GM19452 (cell line): ENCODE measurements around the gene AHCYL2.
A peak's percentile ranks its signal among the peaks of the same experiment; 100 is the strongest.
"Not testable (repeated sequence)": the region's sequence is repeated elsewhere in the genome, so short reads cannot be mapped to it uniquely, and the experiment has no call there.

Experiments
- ATAC-seq: cut with Tn5 transposase; IDR thresholded peaks from one replicate; pipeline ENCODE4 v1.9.1; 2021; ENCODE audit not compliant: unreplicated experiment

AHCYL2 gene

DNA sequence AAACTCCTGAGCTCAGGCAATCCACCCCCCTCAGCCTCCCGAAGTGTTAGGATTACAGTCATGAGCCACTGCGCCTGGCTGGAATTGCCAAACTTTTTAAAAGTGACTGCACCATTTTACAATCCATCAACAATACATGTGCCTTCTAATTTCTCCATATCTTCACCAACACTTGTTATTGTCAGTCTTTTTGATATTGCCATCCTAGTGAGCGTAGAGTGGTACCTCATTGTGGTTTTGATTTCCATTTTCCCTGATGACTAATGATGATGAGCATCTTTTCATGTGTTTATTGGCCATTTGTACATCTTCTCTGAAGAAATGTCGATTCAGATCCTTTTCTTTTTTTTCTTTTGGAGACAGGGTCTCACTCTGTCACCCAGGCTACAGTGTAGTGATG lies 187.7 kb downstream of the AHCYL2 start:
- ATAC-seq = no peak

DNA sequence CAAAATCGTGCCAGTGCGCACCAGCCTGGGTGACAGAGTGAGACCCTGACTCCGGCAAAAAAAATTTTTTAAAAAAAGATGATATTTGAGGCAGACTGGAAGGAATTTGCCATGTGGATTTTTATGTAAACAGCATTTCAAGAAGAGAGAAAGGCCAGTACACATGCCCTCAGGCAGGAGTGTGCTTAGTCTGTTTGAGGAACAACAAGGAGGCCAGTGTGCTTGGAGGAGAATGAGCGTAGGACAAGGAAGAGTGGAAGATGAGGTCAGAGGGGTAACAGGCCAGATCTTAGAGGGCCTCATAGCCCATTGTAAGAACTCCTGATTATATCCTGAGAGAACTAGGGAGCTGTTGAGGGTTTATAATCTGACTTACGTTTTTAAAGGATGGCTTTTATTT lies 192.2 kb downstream of the AHCYL2 start:
- no peak for ATAC-seq

DNA sequence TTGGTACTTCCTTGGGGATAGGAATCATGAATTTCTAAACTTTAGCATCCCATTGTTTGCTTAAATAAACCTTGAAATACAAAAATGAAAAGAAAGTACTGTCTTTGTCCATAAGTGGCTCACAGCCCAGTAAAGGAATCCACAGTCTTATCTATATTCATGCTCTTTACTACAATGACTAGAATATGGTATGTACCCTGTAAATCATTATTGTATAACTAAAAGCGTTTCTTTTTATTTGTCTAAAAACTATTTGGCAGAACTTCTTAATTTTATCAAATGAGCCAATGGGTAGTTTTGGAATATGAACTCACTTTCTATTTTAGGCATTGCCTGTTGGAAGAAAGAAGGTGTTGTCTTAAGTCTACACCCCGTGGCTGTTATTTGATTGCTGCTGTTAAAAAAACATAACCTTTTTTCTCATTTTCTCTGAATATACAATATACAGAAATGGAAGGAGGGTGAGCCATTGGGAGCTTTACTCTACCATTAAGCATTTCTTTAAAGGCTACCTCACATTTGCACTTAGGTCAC lies 197.0 kb downstream of the AHCYL2 start:
- ATAC-seq = no peak

DNA sequence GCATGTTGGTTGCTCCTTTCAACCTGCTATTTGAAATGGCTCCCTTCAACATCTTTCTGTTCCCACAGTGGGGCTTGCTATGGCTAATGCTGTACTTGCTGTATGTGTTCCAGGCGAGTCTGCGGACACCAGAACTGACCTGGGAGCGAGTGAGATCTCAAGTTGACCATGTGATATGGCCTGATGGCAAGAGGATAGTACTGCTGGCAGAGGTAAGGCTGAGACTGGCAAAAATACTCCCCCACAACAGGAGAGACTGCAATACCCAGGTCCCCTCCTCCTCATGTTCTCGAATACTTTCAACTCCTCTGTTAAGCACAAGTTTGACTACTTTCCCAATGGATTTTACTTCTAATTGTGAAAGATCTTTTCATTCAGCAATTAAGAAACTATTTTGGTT lies 197.9 kb downstream of the AHCYL2 start:
- no peak for ATAC-seq

DNA sequence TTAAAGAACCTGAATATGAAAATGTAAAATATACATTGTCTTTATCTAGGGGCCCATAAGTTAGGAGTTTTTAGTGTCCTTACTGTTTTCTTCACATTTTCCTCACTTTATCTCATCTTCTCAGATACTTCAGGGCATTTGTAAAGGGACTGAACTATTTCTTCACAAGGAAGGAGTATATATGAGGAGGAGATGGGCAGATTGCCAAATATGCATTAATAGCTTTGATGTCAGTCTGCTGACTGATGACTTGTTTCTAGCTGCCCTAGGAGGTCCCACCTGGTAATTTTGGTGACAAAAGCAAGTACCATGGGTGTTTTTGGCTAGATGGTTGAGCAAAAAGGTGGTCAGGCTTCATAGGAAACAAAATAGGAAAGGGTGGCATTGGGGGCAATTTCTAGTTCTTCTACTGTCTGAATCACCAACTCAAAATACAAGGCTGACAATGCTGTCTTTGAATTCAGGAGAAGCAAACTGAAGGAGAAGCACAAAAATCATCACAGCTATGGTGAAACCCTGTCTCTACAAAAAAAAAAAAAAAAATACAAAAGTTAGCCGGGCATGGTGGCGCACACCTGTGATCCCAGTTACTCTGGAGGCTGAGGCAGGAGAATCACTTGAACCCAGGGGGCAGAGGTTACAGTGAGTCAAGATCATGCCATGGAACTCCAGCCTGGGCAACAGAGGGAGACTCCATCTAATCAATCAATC lies 199.0 kb downstream of the AHCYL2 start:
- ATAC-seq = no peak

DNA sequence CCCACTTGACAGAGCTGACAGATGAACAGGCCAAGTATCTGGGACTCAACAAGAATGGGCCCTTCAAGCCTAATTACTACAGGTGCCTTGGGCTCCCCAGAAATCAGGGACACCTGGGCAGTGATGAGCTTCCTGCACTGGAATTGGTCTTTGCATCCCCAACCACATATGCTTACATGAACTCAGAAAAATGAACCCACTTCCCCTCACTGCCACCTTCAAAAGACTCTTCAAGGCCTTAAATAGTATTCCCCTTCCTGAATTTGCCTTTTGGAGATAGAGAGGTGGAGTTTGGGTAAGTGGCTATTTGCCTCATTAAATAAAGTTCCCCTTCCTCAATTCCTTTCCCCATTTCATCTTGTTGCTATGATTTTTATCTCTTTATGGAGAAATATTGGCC lies 201.7 kb downstream of the AHCYL2 start:
- ATAC-seq = no peak

DNA sequence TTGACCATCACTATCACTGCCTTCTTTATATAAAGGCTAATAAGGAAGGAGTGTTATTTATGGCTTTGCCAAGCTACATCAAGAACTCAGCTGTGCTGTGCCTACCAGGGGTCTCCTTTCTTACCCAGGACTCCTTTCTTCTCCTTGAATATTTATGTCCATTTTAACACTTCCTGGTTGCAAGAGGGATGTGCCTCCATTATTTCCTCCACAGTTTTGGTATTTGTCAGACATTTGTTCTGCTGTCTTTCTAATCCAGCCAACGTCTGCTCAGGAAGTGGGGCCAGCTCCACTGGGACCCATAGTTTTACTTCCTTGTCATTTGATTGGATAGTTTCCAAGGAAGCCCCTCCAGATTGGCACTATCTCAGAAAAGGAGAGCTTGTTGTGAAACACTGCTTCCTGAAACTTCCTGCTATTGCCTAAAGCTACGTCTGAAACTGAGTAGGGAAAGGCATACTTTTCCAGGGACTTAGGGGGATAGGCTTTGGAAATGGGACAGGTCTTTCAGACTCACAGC lies 202.8 kb downstream of the AHCYL2 start:
- ATAC-seq = no peak

DNA sequence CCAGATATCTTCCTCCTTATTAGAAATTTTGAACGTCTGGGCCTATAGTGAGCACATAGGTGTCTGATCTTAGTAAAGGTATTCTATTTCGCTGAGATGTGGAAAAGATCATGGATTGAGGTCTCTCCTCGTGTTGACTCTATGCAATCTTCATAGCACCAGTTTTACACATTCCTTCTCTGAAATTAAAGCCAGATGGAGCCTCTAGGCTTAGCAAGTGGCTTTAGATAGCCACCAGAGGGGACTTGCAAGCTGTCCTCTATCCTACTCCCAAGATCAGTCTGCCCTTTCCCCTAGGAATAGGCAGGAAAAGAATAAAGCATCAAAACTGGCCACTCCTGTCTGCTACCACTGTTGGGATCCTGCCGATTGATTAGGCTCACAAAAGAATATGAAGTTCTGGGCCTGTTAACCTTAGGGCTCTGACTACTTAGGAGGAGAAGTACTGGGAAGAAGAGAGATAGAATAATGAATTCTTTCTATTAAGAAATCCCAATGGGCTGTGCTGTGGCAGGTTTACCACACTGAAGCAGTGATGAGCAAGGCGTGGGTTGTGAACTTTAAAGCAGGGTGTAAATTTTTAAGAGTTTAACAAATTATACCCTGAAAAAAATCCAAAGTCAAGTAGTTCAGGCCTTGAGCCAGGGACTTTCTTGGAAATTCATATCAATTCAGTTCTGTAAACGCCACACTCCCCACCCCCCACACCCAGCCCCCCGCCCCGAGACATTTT lies 207.2 kb downstream of the AHCYL2 start:
- ATAC-seq = no peak

DNA sequence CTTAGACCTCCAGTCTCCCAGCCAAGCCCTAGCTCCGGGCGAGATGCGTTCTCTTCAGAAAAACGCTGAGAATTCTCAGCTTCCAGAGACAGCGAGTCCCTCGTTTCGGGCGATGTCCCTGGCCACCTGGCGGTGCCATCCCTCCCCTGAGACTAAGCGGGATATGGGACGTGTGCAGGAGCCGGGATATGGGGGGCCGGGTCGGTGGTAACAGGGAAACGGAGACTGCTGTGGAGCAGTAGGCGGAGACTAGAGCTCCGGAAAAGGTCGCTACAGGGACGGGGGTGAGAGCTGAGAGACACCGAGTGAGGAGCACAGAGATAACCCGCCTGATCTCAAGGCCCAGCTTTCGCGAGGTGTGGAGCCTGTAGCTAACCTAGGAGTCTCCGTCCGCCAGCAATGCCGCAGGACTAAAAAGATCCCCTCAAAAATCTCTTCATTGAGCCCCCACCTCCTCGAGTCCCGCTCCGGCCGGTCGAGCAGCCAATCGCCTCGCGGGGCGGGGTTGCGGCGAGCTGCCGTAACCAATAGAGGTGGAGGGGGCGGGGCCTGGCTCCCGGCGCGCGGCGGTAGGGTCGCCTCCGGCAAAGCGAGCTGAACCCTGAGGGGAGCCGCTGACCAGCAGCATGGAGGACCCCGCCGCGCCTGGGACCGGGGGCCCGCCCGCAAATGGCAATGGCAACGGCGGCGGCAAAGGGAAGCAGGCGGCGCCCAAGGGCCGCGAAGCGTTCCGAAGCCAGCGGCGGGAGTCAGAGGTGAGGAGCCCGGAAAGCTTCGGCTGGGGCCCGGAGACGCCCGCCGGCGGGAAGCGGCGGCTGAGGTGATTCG lies 209.2 kb downstream of the AHCYL2 start, which contains the start of gene STRIP2:
TSS of gene STRIP2 (plus strand) at position 586 of the 828 bp plus-strand sequence. CDS start at position 627, 41 bp downstream.
- peak; percentile 96 for ATAC-seq

DNA sequence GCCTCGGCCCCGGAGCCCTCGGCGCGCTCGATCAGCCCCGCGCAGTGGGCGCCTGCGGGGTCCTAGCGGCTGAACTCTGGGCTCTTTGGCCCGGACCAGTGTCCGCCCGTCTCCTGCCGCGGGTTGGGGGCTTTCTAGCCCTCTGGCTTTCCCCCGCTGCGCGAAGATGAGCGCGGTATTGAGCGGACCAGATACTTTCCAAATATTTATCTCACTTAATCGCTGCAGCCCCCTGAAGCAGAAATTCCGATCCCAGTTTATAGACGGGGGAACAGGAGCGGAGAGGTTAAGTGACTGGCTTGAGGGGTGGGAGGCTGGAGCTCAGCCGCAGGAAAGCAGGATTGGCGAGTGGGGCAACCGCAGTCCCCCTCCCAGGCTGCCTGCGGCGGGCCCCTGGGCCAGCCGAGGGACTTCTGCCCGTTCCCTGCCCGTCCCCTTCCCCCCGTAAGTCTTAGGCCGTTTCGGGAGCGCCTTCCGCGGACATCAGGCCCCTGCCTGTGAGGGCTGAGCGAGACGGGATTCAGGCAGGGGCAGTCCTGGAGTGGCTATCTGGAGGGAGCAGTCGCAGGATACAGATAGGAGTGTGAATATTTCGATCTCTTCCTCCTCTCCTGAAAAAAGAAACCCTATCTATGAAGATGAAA lies 210.0 kb downstream of the AHCYL2 start:
- no peak for ATAC-seq

DNA sequence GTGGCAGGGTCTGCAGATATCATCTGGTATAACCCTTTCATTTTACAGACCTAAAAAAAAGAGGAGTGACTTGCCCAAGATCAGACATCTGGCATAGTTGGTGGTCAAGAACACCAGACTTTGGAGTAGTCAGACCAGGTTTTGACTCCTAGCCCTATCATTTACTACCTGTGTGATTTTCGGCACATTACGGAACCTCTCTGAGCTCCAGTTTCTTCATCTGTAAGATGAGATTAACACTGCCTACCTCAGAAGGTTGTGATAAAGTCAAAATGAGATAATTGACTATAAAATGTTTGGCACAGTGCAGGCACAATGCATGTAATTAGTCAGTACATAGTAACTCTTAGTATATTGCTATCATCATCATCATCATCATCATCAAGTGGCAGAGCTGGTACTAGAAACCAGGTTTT lies 210.6 kb downstream of the AHCYL2 start:
- no peak for ATAC-seq

DNA sequence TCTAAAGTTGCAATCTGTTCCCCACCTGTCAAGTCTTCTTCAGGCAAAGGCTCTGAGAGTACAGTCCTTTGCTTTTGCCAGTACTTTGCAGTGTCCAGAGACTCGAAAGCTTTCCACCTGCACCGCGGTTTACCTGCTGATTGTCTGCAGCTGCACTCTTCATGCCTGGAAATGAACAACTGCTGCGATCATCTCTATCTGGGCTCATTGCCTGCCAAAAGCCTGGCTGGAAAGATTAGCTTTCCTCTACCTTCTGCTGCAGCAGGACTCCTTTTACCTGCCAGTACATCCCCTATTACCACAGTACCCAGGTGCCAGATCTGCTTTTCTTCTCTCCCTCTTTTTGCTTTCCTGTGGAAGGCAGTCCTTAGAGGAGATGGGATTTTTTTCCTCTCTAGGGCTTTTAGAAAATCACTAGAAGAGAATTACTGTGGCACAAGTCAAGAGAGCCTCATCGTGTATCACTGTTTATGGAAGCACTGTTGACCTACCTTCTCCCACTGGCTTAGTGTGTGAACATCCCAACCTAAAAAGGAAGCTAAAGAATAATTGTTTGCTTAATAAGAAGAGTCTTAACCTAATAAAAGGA lies 211.6 kb downstream of the AHCYL2 start:
- no peak for ATAC-seq

DNA sequence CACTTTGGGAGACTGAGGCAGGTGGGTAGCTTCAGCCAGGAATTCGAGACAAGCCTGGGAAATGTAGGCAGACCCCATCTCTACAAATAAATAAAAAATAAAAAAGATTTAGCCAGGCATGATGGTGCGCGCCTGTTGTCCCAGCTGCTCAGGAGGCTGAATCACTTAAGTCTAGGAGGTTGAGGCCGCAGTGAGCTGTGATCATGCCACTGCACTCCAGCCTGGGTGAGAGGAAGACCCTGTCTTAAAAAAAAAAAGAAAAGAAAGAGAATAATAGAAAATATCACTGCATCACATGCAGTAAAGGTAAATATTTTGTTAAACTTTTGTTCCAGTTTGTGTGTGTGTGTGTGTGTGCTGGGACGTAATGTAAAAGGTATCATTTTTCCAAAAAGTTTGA lies 212.4 kb downstream of the AHCYL2 start:
- ATAC-seq = no peak

DNA sequence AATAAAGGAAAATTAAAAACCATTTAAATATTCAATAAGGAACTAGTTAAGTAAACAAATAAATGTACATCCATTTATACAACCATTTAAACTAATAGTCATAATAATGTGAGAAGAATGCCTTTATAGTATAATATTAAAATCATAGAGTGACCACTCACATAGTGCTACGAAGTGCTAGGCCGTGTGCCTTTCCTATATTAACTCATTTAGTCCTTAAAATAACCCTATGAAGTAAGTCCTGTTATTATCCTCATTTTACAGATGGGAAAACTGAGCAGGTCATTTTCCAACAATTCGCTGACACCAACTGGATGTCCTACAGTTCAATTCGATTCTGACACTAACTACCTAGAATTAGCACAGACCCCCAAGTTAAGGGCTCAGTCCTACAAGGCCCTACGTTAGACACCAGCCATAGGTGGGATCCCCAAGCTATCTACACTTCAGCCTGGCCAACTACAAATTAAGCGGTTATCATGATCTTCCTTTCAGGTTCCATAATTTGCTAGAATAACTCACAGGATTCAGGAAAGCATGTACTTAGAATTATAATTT lies 213.5 kb downstream of the AHCYL2 start:
- no peak for ATAC-seq

DNA sequence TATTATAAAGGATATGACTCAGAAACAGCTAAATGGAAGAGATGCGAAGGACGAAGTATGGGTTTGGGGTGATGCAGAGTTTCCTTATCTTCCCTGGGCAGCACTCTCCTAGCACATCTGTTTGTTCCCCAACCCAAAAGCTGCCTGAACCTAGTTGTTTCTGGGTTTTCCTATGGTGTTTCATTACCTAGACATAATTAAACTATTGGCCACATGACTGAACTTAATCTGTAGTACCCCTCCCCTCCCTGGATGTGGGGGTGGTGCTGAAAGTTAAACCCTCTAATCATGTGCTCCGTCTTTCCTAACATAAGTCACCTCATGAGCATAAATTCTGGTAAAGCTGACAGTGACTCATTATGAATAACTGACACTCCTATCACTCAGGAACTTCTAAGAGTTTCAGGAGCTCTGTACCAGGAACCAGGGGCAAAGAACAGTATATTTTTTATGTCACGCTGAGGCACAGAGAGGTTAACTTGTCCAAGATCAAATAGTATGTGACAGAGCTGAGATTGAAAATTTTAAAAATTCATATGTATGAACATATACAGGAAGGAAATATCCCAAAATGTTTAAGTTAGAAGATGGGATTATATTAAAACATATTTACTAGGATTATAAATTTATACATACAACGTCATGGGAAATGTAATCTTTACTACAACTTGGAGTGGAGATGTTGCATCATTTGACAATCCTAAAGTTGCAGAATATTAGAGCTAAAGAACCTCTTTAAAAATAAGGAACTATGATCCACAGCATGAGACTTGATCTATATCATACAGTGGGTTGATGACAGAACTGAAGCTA lies 214.2 kb downstream of the AHCYL2 start:
- ATAC-seq = no peak

DNA sequence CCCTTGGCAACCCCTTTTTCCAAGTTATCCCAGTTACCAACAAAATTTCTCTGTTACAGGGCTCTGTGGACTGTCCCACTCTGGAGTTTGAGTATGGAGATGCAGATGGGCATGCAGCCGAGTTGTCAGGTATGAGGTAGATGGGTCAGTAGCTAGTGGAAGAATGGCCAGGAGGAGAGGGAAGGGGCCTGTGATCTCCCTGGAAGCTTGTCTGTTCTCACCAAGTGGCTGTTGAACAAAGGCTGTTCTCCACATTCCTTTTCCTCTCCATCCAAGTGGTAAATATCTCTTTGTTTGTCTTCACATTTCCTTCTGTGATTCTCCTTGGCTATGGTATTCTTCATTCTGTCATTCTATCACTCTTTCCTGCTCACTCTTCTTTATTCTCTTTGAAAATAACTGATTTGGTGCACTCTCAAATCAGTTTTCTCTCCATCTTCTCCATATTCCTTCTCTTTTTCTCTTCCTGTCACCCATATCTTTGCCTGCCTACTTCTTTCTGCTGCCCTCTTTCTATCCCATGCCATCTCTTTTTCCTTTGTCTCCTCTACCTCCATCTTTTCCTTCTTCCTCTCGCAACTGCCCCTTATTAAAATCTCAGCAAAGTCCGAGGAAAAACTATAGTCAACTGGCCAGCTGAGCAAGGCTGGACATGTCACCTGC lies 215.3 kb downstream of the AHCYL2 start:
- no peak for ATAC-seq

DNA sequence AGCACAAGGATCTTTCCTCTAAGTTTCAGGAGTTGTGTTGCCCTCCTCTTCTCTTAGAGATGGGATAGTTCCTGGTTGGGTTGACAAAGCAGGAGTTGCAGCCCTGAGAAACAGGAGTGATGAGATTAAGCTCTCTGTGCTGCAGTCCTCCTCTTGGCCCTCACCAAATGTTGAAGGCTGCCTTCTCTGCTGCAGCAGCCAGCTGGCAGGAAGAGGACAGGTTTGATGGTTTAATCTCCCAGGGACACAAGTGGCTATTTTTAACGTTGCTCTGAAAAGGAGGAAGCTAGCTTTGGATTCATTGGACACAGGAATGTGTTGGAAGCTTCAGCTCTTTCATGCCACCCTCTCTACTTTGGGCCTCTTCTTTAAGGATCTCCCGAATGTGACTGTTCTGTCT lies 218.8 kb downstream of the AHCYL2 start:
- ATAC-seq = no peak

DNA sequence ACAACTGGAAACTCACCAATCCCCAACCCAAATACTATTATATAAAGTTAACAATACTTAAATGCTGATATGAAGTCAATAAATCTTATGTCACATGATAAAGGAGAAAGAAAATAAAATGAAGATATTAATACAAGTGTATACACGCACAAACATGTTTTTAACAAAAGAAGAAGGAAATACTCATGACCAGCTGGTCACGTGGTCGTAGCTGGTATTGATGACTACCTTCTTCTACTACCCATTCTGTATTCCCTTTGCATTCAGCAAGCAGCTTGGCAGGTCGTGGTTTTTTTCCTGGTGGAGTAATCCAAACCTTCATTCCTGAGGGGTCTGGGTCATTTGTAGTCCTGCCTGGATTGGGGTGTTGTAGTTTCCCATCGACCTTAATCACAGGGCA lies 219.9 kb downstream of the AHCYL2 start:
- ATAC-seq = not testable (repeated sequence)

DNA sequence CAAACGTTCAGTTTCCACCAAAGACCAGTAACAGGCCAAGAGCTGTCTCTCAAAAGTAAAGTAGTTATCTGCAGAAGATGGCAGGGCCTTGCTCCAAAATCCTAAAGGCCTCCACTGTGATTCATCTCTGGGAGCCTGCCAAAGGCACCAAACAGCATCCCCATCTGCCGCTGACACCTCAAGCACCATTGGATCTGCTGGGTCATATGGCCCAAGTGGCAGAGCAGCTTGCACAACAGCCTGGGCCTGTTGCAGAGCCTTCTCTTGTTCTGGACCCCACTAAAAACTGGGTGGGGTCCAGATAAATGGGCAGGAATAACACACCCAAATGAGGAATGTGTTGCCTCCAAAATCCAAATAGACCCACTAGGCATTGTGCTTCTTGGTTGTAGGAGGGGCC lies 222.1 kb downstream of the AHCYL2 start:
- ATAC-seq = not testable (repeated sequence)
